Pons (tissue), 1 donor: ENCODE data around the gene MKRN2.
"Not testable (repeated sequence)": the region's sequence is repeated elsewhere in the genome, so short reads cannot be mapped to it uniquely, and the experiment has no call there.

Source experiments
- DNase-seq: peaks from one replicate; pipeline ENCODE4 v3.0.0-alpha.2; 2016; ENCODE audit warnings: low spot score

Gene MKRN2

DNA sequence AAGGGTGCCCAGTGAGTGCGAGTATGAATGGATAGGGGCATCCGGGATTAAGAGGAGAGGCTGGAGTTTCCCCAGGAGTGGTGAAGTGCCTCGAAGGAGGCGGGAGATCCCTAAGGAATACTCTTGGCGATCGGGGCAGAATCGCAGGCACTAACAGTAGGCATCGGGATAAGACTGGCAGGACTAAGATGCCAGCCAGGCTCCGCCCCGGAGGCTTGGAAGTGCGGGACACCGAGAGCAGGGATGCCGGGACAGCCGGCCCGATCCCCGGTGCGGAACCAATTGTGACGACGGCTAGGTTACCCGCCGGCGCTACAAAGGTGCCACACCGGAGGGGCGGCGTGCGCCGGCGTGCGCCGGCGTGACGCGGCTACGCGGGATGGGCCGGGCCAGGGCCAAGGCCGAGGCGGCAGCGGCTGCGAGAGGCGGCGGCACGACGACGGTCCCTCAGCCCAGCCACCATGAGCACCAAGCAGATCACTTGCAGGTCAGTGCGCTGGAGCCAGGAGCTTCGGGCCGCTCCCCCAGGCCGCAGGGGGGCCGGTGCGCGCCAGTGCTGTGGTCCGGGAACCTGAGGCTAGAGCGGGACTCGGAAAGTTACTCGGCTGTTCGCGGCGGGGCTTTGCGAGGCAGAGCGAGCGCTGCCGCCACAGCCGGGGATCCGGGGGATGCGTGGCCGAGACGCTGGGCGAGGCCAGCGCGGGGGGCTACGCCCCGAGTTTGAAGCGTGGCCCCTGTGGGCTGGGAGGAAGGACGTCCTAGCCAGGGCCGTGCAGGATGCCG lies at the start of gene MKRN2:
TSS of gene MKRN2 (plus strand) at position 398 of the 783 bp plus-strand sequence. CDS start at position 462, 64 bp downstream.
- DNase-seq: peak; percentile 79

- DNase-seq: no peak
These were observed 49.2 kb upstream of the MKRN2 start for GRCh38 chr3:12507591-12508281.

DNA sequence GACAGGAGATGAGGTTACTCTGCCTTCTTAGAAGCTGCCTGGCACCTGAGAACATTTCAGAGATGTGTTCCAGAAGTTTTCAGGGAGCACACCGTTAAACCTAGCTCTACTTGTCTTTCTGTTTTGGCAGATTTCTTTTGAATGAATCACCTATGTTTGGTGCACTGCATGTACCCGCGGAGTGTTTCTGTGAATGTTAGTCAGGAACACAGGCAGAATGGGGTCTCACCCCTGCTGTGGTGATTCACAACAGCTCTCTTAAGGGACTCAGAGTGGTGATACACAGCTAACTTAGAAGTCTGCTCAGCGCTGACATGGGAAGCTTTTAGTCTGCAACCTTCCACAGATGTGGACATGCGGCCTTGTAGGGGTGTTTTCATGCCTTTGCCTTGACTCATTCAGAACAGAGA lies 48.6 kb upstream of the MKRN2 start:
- no peak for DNase-seq

GRCh38 chr3:12509466-12509865 lies 47.4 kb upstream of the MKRN2 start:
- no peak for DNase-seq

GRCh38 chr3:12512534-12513118 lies 44.3 kb upstream of the MKRN2 start:
- DNase-seq: no peak

DNA sequence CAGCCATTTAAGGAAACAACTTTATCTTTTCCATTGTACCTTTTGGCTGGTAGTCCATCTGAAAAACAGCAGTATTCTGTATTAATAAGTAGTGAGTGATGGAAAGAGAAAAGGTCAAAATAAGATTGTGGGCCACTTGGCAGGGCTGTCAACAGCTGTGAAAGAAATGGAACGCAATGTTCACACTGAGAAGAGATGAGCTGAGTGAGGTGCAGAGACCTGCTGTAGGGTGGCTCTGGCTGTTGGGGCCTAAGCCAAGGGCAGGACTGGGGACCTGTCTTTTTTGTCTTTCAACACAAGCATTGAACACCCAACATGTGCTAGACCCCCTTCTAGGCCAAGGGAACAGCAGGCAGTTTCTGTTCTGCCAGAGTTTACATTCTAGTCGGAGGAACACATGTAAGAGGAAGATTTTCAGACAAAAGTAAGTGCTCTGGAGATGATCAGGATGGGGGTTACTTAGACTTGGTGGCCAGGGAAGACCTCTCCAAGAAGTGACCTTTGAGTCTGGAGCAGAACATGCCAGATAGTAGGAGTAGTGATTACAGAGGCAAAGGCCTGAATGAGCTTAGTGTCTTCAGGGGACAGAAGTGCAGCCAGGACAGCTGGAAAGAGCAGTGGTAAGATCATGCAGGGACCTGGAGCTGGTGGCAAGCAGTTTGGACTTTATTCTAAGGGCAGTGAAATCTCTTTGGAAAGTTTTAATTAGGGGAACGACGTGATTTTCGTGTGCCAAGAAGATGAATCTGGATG lies 43.0 kb upstream of the MKRN2 start:
- DNase-seq: no peak

DNA sequence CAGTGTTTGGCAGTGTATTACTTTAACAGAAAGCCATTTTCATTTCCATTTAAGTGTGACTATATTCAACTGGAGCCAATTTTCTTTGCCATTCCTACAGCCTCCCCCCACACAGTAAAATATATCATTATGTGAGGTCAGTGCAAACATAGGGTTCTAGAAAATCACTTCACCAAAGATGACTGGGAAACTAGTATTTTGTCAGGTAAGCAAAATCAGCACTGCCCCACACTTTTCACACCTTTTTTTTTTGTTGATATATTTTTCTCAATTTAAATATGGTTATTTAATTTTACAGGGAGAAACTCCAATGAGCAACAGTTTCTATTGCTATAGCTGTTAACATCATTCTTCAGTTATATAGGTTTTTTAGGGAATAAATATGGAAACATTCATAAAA lies 41.3 kb upstream of the MKRN2 start:
- no peak for DNase-seq

- DNase-seq: no peak
These were observed 40.0 kb upstream of the MKRN2 start for GRCh38 chr3:12516873-12517272.

GRCh38 chr3:12518261-12519028 lies 38.4 kb upstream of the MKRN2 start:
- no peak for DNase-seq

GRCh38 chr3:12521010-12521409 lies 35.9 kb upstream of the MKRN2 start:
- no peak for DNase-seq

DNA sequence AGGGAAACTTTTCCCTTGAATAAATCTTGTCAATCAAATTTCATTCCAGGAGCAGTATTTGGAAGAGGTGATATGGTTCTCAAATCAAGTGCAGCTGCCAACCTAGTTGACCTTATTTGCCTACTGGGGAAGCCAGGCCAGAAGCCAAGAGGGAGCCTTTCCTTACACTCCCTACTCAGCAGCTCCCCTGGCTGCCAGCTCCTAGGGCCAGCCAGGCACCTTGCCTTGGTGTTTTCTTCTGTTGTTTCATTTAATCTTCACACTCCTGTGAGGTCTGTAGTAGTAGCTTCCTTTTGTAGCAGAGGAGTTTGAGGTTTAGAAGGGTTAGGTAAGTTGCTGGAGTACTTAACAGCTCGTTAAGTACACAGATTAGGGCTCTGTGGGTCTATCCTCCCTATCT lies 34.2 kb upstream of the MKRN2 start:
- DNase-seq: no peak

DNA sequence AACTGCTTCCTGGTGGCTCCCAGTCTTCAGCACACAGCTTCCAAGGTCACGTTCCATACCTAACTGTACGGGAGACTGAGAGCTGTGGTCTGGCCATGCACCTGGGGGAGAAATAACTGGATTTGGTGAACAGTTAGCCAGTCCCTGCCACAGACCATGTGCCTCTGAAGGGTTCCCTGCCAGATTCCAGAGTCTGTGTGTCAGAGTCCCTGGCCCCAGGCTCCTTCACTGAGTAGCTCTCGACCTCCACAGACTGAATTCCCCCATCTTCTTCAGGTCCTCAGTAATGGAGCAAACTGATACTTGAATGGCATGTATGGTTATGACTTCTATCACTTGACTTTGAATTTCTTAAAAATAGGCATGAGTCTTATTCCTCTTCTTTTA lies 29.1 kb upstream of the MKRN2 start:
- no peak for DNase-seq

GRCh38 chr3:12532182-12532581 lies 24.7 kb upstream of the MKRN2 start:
- DNase-seq: no peak

DNA sequence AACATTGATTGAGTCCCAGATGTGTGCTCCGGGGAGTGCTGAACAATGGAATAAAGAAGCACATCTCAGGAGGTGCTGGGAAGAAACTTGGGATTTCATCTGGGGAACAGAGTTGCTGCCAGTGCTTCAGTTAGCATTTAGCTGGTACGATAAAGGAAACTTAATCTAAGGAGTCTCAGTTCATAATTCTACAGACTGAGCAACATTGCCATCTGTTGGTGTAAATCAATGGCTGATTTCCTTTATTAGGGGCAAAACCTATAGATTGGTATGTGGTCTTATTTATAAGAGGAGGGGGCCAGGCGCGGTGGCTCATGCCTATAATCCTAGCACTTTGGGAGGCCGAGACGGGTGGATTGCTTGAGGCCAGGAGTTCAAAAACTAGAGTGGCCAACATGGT lies 20.5 kb upstream of the MKRN2 start:
- no peak for DNase-seq

DNA sequence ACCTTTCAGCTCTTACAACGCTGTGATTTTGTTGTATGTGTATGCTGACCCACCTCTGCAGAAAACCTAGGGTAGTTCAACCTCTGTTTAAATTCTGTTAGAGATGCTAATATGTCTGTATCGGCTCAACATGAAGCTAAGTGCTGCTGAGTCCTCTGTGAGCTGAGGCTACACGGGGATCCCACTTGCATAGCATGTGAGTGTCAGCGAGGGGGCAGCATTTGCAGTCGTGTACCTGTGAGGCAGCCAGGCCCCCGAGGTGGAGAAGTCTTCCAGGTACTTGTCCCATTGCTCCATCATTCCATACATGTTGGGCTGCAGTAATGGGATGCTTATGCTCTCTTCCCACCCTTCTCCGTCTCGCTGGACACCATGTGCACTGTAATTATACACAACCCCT lies 15.3 kb upstream of the MKRN2 start:
- DNase-seq: no peak

DNA sequence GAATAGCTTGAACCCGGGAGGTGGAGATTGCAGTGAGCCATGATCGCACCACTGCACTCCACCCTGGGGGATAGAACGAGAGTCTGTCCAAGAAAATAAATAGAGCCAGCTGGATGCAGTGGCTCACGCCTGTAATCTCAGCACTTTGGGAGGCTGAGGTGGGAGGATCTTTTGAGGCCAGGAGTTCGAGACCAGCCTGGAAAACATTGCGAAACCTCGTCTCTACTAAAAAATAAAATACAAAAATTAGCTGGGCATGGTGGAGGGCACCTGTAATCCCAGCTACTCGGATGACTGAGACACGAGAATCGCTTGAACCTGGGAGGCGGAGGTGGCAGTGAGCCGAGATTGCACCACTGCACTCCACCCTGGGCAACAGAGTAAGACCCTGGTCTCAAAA lies 13.4 kb upstream of the MKRN2 start:
- DNase-seq: not testable (repeated sequence)

DNA sequence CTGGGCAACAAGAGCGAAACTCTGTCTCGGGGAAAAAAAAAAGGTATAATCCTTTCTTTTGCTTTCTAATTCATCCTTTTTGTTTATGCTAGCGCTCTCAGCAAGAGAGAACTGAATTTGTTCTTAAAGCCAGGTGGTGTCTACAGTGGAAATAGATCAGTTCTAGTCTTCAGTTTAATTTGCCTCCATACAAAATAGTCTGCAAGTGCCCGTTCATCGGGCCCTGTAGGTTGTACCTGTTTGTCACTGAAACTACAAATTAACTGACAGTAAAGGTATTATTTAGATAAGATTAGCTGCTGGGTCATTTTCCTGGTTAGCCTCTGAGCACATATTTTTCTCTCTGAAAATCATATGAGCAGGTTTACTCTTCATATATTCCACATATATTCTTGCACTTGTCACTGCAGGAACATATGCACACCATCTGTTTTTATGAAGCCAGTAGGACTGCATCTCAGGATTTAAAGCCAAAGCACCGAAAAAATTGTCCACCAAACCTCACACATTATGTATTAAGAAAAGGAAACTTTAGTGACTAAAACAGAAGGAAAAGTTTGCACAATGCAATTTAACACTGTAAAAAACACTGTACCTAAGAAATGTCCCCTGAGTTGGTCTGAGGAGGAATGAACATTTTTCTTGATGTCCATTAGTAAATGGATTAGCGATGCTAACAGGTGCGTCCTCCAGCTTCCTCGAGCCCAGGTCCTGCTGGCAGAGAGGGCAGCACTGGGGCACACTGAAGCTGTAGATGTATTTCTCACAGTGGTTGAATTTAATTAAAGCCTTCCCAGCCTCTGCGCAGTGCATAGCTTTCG lies 12.0 kb upstream of the MKRN2 start:
- DNase-seq: no peak

- no peak for DNase-seq
These were observed 11.5 kb upstream of the MKRN2 start, which contains the start of gene MKRN2OS for GRCh38 chr3:12545473-12545791. TSS of gene MKRN2OS (minus strand) at chr3:12545499. CDS start at chr3:12545464, 35 bp downstream.

GRCh38 chr3:12549971-12550760 lies 6.7 kb upstream of the MKRN2 start:
- DNase-seq: no peak

GRCh38 chr3:12553921-12554391 lies 2.9 kb upstream of the MKRN2 start:
- DNase-seq: no peak
